GM04504 (cell line): ENCODE data around the gene LANCL1.

ENCODE experiments used
- DNase-seq: peaks from one replicate; pipeline ENCODE4 v3.0.0-alpha.2; 2012; ENCODE audit warnings: low read depth

The LANCL1 gene

GRCh38 chr2:210389856-210390255 is 86.7 kb downstream of the LANCL1 start:
- DNase-seq = no peak

- no peak for DNase-seq
Observed at GRCh38 chr2:210388148-210388547, 88.4 kb downstream of the LANCL1 start.

GRCh38 chr2:210387074-210387473 is 89.5 kb downstream of the LANCL1 start:
- no peak for DNase-seq
